NCI-H1694 treated with DMSO at 0.1 percent for 48 hours (cell line): ENCODE results near the gene ACKR4.
"Not testable (repeated sequence)": the region's sequence is repeated elsewhere in the genome, so short reads cannot be mapped to it uniquely, and the experiment has no call there.

ENCODE experiments used
- DNase-seq: peaks from one replicate; lab custom pipeline; 2025; lab: John Stamatoyannopoulos, UW

The ACKR4 gene

DNA sequence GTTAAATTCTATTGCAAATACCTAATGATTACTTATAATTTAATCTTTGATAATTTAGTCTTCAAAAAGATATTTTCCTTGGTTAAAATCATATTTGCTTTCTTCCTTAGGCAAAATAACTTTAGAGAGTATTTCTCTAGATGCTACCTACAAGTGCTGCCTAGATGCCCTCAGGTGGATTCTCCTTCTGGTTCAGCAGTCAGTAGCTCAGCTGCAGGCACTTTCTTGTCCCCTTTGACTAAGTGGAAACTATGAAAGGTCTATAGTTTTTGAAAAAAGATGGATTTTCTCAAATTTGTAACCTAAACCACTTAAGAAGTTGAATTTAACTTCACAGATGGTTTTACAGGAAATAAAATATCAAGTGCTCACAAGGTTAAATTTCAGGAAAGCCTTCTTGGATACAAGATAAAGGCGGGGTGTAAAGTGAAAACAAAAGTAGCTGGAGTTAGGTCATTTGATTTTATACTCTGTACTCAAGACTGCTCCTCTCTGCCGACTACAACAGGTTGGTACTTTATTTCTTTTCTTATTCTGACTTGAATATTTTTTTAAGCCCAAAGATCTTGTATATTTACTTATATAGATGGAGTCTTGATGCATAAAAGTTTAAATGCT, at the start of gene ACKR4:
ACKR4 (plus strand) TSS at position 455 of the 618 bp plus-strand sequence. CDS start 3,128 bp downstream, outside the sequence.
- no peak for DNase-seq

DNA sequence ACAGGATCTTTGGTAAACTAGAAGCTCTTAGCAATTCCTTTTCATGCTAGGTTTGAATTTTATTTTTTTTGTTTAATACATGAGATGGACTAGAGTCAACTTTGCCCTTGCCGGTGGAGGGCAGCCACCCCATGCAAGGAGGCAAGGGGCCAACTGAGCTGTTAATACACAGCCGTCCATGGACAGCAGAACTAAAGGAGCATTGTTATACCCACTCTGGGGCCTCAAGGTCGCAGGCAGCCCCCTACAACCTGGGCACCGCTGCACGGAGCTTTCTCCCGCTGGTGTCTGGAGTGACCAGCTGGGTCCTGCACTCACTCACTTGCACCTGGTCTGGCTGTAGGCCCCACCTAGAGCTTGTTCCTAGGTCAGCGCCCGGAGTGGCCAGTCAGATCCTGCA, 47.9 kb upstream of the ACKR4 start:
- no peak for DNase-seq

DNA sequence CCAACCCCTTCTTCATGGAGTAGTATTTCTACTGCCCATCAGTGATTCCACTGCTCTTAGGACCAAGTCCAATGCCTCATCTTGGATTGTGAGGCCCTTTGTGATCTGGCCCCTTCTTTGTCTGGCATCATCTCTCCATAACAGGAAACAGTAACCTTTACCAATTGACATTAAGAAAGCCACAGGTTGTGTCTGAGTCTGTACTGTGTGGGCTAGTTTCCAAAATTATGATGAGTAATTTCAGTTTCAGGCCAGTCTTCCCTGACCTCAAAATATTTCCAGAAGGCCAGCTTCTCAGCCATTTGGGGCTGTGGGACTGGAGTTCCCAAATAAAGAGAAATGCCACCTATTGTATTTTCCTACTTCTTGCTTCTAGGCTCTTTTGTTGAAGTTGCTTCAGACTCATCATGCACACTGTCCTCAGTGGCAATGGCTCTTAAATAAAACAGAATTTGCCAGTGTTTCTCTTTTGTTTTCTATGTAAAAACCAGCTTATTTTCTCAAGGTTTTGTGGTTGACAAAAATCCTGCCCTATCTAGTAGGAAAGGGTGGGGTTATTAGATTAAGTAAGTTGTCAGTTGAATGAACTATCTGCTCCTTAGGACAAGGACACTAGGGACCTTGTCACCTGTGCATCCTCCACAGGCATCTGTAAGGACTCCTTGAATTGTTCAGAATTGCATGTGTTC, 47.0 kb upstream of the ACKR4 start:
- no peak for DNase-seq

DNA sequence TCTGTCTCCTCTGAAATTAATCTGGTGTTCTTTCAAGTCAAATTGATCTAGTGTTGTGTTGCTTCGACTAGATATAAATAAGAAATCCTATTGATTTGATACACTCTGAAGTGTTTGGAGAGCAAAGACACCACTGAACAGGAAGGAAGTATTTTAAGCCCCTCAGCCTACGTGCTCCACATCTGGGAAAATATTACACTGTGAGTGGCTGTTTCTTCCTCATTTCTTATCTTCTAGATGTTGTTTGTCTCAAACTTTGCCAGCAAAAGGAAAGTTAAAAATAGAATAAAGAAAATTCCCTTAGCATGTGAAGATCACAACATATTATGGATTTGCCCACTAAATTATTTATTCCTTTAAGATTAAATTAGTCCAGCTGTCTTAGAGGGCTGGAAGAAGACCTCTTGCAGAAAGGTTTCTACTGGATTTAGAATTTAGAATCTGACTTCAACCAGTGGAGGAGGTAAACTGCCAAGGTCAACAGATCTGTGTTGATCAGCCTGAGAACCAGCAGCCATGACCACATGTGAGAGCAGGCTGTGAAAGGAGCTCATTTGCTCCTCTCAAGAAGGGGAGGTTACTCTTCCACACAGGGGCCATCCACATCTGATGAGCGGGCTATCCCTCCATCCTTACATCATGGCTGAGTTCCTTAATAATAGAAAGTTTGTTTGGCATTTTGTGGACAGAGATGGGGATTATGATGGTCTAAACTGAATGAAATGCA, 46.3 kb upstream of the ACKR4 start:
- no peak for DNase-seq

DNA sequence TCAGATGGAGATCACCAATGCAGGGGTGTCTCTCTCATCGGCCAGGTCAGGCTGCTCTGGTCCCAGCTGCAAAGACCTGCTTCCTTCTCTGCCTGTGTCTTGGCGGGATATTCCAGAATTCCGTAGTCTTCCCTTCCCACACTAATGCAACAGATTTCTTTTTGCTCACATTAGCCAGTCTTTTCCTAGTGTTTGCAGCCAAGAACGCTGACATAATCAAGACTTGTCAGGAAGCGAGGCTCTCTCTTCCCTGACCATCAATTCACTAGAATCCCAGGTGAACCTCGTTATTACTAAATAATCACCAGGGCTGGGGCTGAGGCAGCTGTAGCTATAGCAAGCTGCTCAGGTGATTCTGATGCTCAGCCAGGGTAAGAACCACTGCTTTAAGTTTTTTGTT, 43.2 kb upstream of the ACKR4 start:
- DNase-seq = no peak

DNA sequence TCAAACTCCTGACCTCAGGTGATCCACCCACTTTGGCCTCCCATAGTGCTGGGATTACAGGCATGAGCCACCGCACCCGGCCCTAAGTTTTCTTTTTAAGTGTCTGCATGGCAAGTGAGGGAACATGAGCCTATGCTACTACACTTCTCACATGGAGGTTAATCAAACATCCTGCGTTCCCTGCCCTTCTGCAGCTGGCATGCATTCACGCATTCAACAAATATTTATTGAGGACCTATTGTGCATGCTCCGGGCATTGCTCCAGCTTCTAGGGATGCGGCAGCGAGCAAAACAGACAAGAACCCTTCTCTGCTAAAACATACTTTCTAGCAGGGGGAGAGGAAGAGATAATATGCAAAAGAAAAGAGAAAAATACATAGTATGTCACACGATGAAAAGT, 42.6 kb upstream of the ACKR4 start:
- DNase-seq = no peak

DNA sequence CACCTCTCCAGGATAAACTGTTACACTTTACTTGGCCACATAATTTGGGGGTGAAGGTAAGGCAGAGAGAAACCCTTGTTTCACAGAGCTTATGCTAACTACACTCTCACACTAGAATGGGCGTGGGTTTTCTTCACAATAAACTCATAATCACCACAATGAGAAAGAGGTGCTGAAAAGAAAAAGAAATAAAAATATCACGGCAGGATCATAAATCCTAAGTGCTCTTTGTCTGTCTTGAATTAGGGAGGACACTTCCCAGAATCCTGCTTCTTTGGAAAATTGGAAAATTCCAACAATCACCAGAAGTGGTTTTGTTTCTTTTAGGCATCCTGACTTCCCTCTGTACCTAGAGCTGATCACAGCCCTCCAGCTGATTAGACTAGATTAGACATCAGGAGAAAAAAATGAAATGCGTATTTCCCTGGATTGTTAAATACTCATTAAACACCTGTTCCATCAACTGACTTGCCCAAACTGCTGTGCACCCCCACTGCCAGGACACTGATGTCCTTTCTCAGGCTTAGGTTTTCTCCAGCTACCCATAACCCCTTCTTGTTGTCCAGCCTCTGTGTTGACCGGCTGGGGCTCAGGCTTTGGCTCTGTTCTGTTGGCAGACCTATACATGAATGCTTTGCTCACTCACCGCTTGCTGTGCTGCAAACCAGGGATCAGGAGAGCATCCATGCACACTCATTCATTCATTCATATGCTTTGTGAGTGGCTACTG, 41.6 kb upstream of the ACKR4 start:
- DNase-seq = no peak

DNA sequence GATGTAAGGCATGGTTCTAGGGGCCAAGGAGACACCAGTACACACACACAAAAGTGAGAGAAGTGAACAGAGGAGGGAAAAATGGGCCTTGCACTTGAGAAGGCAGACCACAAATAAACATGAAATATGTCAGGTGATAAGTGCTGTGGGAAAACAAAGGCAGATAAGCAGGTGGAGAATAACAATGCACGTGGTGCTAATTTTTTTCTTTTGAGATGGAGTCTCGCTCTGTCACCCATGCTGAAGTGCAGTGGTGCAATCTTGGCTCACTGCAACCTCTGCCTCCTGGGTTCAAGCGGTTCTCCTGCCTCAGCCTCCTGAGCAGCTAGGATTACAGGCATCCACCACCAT, 41.1 kb upstream of the ACKR4 start:
- DNase-seq = not testable (repeated sequence)

DNA sequence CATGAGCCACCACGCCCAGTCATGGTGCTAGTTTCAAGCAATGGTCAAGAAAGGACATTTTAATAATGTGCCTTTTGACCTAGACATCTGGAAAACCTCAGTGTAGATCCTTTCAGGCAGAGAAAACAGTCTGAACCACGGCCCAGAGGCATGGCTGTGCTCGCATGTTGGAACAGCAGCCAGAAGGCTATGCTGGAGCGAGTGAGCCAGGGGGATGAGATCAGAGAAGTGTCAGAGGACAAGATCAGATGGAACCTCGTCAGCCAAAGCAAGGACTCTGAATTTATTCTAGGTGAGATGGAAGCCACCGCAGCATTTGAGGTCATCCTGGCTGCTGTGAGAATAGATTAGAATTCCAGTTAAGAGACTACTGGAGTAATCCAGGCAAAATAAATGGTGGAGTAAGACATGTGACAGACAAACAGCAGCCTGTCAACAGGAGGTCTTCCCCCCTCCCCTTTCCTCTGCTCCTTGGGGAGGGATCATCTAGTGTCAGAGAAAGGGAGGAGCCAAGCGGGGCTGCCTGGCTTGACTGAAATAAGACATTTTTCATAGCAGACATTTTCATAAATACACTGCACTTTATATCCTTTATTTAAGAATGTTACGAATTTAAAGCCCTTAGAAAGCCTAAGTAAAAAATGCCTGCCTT, 40.4 kb upstream of the ACKR4 start:
- no peak for DNase-seq

DNA sequence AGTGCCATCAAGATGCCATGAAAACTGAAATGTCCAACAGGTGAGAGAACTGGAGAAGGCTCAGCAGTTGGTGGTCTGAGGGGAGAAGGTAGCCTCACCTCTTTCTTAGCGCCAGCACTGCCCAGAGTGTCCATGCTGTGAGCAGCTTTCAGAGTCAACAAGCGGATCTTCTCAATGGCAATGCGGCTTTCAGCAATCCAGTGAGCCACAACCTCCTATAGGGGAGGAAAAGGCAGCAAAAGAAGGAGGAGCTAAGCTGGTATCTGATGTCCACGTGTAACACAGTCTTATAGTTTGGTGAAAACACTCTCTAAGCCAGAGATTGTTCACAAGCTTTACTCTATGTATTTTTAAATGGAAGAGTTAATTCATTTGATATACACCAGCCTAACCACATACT, 36.1 kb upstream of the ACKR4 start:
- DNase-seq = no peak

DNA sequence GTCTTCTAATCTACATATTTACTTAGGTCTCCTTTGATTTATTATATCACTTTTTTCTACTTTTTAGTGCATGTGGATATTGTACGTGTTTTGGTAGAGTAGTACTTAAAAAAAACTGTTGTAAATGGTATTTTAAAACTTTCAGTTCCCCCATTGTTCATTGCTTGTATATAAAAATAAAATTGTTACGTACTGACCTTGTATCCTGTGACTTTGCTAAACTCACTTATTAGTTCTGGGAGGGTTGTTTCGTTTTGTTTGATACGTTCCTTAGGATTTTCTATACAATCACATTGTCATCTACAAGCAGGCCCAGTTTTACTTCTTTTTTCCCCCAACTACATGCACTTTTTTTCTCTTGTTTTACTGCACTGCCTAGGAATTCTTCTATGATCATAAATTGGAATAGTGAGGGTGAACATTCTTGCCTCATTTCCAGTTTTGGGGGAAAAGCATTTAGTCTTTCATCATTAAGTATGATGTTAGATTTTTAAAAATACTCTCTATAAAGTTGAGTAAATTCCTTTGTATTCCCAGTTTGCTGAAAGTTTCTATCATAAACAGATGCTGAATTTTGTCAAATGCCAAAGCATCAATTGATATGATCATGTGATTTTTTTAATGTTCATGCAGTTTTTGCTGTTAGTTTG, 33.5 kb upstream of the ACKR4 start:
- DNase-seq = no peak

DNA sequence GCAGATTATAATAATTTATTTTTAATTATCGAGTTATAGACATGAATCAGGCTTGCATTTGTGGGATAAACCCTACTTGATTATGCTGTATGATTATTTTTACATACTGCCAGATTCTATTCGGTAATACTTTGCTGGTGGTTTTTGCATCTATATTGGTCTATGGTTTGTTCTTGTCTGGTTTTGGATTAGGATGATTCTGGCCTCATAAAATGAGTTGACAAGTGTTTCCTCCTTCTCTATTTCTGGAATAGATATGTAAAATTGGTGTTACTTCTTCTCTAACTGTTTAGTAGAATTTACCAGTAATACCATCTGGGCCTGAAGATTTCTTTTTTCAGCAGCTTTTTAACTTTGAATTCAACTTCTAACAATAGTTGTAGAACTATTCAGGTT, 33.0 kb upstream of the ACKR4 start:
- no peak for DNase-seq

DNA sequence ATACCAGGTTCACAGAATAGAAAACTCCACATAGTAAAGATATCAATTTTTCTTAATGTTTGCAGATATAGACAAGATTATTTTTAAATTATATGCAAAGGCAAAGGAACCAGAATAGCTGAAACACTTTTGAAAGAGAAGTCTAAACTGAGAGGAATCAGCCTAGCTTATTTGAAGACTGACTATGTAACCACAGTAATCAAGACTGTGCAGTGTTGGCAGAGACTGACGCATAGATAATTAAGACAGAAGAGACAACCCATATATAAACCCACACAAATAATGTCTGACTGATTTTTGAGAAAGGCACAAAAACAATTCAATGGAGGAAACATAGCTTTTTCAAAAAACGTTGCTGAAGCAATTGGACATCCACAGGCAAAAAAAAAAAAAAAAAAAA, 28.6 kb upstream of the ACKR4 start:
- no peak for DNase-seq

DNA sequence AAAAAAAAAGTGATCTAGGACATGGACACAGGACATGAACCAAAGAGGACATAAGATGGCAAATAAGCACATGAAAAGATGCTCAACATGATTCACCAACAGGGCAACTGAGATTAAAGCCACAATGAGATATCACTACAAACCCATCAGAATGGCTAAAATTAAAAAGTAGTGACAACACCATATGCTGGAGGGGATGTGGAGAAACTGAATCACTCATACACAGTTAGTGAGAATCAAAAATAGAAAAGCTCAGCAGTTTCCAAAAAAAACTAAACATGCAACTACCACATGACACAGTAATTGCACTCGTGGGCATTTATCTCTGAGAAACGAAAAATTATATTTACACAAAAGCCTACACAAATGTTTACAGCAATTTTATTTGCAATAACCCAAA, 27.9 kb upstream of the ACKR4 start:
- DNase-seq = no peak

DNA sequence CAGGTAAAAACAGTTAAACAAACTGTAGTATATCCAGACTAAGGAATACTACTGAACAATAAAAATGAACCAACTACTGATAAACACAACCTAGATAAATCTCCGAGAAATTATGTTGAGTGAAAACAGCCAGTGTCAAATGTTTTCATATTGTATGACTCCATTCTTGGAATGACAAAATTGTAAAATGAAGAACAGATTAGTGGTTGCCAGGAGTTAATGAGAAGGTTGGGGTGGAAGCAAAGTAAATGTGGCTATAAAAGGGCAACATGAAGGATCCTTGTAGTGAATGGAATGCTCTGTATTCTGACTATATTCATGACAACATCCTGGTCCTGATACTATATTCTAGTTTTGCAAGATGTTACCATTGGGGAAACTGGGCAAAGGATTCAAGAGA, 27.5 kb upstream of the ACKR4 start:
- DNase-seq = no peak

DNA sequence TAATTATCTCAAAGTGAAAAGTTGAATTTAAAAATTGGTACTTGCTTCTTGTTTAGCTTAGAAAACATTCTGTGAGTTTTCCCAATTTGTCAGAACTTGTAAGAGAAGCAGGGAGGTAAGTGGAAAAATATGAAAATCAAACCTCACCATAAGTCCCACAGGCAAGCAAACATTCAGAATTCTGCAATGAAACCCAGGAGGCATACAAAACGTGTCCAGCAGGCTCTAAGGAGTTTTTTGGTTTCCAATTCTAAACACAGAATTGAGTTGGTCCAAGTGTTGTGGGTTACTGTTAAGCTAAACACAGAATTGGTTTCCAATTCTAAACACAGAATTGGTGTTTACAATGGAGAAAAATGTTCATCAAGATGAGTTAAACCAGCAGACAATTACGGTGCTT, 27.1 kb upstream of the ACKR4 start:
- DNase-seq = no peak

DNA sequence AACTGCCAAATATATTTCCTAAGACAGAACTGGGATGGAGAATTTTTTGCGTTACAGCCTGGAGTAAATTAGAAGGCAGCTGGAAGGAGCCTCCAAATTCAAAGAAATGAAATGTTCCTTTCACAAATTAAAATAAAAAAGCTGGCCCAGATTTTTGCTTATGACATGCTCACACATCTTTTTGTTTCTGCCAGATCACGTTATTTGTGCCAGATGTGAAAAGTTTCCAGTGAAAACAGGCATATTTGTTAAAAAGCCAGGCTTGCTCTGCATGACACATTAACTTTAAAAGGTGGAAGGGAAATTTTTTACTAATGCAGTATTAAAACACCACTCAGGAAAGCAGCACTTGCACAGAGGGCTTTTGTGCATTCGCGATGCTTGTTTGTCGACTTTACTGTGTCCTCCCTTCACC, 23.3 kb upstream of the ACKR4 start:
- DNase-seq = no peak

DNA sequence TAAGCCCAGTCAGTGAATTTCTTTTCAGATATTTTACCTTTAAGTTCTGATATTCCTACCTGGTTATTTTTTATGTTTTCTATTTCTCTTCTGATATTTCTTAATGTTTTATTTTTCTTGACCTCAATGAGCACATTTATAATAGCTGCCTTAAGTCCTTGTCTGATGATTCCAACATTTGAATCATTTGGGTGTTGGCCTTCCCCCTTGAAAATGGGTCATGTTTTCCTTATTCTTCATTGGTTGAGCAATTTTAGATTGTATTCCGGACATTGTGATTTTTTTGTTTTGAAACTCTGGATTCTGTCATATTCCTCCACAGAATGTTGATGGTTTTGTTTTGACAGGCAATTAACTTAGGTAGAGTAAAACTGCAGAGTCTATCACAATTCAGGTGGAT, 9.7 kb upstream of the ACKR4 start:
- no peak for DNase-seq

DNA sequence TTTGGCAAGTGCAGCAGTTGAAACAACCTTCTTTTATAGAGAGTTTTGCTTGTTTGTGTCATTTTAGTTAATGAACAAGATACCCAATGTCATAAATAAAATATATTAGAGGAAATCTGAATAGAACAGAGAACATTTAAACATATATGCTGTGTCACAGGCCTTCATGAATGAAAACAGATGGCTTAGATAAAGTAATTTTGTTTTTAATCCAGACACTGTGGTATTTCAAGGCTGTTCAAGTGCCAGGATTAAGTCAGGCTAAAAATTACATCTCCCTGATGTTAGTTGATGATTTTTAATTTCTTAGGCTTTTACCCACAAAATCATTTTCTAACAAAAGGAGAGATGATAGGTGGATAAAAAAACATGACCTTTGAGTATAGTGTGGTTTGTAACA, 4.9 kb upstream of the ACKR4 start:
- no peak for DNase-seq

DNA sequence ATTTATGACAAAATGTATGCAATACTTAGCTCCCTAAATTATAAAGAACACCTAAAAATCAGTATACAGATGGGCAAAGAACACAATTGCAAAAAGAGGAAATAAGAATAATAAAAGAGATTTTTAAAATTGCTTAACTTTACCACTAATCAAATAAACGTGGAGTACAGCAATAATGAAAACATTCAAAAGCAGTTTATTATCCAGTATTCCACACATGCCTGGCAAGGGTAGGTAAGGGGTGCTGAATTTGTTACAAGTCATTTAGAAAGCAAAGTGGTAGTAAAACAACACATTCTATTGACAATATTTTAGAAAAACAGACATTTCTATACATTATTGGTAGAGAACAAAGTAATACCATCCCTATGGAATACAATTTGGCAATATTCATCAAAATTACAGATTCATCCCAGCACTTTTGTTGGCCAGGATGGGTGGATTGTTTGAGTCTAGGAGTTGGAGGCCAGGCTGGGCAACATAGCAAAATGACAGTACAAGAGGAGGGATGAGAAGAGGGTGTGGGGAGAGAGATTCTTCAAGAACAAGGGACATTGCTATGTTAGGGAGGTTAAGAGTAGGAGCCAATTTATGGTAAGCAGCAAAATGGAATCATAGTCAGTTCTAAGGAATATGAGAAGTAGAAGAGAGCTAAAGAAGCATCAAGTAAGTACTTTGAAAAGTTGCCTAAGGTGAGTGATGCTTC, 3.7 kb upstream of the ACKR4 start:
- no peak for DNase-seq

DNA sequence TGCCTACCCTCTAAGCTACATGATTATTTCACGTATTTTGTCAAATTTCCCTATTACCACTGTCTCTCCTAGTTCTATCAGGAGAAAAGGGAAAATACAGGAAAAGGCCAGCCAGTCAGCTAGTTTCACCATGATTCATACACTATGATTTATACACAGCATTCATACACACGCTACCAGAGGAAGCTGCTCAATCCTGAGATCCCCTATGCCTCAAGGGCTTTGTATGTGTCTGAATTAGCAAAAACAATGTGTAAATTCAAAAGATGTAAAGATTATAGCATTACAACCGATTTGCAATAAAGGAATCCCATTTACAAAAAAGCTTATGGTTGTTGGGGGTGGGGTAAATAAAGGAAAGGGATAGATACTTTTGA, 3.1 kb upstream of the ACKR4 start:
- DNase-seq = no peak
